ENCODE data around the gene ASGR2.

The ASGR2 gene

DNA sequence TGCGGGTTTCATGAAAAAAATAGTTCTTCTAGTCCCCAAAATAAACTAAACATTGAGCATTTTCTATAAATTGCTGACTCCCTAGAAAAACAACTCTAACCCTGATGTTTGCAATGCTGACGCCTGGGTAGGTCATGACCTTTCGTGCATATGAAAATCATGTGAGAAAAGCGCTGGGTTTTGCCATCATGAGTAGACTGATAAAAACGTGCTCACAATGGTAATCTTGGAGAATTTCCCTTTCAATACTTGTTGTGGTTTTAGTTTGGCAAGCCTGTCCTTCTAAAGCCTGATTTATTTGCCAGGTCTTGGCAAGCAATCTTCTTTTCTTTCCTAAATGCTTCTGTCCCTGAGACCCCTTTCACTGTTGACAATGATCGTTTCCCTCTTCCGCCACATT lies 30.5 kb downstream of the ASGR2 start:
- no peak for TF ChIP-seq ZFX (IDR thresholded peaks at IDR 0.05)
- TF ChIP-seq, protein P1, sequence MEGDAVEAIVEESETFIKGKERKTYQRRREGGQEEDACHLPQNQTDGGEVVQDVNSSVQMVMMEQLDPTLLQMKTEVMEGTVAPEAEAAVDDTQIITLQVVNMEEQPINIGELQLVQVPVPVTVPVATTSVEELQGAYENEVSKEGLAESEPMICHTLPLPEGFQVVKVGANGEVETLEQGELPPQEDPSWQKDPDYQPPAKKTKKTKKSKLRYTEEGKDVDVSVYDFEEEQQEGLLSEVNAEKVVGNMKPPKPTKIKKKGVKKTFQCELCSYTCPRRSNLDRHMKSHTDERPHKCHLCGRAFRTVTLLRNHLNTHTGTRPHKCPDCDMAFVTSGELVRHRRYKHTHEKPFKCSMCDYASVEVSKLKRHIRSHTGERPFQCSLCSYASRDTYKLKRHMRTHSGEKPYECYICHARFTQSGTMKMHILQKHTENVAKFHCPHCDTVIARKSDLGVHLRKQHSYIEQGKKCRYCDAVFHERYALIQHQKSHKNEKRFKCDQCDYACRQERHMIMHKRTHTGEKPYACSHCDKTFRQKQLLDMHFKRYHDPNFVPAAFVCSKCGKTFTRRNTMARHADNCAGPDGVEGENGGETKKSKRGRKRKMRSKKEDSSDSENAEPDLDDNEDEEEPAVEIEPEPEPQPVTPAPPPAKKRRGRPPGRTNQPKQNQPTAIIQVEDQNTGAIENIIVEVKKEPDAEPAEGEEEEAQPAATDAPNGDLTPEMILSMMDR (conservative IDR thresholded peaks at IDR 0.05), result no peak
- H3K27ac ChIP-seq, result no peak overlapping the region

DNA sequence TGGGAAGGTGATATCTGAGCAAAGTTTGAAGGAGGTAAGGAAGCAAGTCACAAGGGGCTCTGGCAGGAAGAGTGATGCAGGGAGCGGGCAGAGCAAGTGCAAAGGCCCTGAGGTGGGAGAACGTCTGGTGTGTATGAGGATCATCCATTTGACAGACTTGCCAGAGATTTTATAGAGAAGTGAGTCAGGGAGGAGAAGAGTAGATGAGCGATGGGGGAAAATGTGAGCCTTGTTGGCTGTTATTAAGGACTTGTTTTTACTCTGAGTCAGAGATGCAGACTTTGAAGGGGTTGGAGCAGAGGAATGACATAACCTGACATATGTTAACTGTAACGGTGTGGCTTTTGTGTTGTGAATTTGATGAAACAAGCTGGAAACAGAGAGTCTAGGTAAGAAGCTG lies 31.0 kb downstream of the ASGR2 start:
- TF ChIP-seq, protein P1 (conservative IDR thresholded peaks at IDR 0.05), result no peak
- no peak for TF ChIP-seq ZFX (IDR thresholded peaks at IDR 0.05)

DNA sequence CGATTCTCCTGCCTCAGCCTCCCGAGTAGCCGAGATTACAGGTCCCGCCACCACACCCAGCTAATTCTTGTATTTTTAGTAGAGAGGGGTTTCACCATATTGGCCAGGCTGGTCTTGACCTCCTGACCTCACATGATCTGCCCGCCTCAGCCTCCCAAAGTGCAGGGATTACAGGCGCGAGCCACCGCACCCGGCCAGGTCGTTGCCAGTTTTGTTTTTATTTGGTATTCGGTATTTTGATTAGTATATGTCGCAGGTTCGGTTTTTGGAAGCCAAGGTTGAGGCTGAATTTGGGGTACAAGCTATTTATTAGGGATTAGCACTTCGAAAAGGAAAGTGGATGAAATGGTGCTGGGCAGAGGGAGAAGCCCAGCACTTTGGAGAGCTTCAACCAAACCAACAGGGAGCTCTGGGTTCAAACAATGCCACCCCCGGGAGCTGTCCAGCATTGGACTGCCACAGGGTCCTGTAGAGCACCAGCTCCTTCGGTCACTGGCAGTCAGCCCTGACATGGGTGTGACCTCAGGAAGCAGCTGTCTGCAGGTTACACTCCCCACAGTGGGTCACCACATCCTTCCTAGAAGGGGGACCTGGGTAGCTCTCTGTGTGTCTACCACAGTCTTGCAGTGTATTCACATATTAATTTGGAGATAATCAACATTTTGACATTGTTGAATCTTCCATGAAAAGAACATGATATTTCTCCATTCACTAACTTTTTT lies 33.1 kb downstream of the ASGR2 start:
- TF ChIP-seq, protein P1 (conservative IDR thresholded peaks at IDR 0.05), result no peak
- no peak for TF ChIP-seq ZFX (IDR thresholded peaks at IDR 0.05)
- H3K27ac ChIP-seq, result no peak overlapping the region

More for the DNA sequence above, 31.0 kb downstream of the ASGR2 start:
- no peak overlapping the region for H3K27ac ChIP-seq

DNA sequence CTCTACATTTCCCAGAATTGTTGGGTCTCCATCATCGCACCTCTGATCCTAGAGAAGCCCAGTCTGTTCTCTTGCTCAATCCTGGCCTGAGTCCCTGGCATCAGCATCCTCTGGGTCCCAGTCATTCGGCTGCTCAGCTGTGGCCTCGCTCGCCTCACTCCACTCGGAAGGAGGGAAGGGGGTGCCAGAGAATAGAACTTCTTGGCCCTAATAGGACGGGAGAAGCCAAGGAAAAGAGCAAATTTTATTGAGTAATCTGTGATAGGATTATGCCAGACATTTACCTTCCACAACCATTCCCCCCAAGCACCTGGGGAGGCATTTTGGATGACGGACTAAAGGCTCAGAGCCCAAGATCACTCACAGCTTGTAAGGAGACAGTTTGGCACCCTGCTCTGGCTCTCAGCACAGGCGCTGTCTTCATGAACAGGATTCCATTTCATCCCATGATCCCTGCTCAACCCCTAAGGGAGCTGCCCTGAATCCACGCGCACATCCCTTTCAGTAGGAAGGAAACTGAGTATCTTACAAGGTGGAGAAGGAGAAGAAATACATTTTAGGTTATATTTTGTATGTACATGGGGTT lies 34.1 kb downstream of the ASGR2 start:
- no peak overlapping the region for H3K27ac ChIP-seq
- TF ChIP-seq ZFX (IDR thresholded peaks at IDR 0.05), result no peak
- TF ChIP-seq, protein P1 (conservative IDR thresholded peaks at IDR 0.05), result no peak

DNA sequence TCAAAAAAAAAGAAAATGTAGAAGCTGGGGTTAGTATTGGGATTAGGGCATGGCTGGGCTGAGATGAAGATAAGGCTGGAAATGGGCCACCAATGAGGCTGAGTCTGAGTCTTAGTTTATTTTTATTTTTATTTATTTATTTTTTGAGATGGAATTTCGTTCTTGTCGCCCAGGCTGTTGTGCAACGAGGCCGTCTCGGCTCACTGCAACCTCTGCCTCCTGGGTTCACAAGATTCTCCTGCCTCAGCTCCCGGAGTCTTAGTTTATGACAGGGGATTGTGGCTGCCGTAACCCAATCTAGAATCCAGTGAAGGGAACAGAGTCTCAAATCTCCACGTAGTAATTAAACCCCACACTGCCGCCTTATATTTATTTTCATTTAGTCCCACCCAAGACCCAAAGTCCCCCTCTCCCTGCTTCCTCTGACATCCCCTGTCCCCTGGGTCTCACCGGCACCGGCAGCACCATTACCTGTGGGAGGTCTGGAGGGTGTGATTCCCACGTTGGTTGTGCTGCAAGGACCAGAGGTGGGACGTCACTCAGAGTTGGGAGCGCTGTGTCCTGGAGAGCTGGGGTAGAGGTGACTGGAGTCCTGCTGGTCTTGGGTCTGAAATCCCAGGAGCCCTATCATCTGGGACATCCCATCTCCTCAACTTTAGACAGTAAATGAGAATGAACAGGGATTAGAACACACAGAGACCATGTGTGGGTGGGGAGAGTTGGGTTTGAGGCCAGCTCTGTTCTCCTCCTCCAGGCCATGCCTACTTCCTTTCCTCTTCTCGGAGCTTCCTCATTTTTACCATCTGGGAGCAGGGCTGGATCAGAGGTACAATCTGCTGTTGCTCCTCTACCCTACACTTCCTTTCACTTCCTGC lies 34.8 kb downstream of the ASGR2 start, which contains the start of gene CLEC10A:
Gene CLEC10A, minus strand, starts transcription at position 671 of the 875 bp plus-strand sequence. CDS start 1,439 bp downstream, outside the sequence.
- TF ChIP-seq ZFX (IDR thresholded peaks at IDR 0.05), result no peak
- TF ChIP-seq, protein P1 (conservative IDR thresholded peaks at IDR 0.05), result no peak
- H3K27ac ChIP-seq, result no peak within 1 kb of the TSS

DNA sequence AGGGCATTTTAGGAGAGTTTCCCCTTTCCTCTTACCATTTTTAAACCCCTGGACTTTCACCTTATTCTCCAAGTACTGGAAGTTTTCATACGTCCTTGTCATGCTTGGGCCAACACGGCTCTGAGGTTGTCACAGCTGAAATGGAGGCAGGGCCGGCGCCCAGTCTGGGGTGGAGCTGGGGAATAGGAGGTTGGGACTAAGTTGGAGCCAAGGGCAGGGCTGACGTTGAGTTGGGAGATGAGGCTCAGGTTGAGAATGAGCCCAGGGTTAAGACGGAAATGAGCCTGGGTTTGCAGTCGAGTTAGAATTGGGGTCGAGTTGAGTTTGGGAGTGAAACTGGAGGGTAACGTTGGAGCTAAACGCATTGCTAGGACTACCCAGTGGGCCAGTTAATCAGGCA lies 35.9 kb downstream of the ASGR2 start:
- H3K27ac ChIP-seq, result no peak overlapping the region
- no peak for TF ChIP-seq ZFX (IDR thresholded peaks at IDR 0.05)
- TF ChIP-seq, protein P1 (conservative IDR thresholded peaks at IDR 0.05), result no peak
